ENCODE measurements around the gene CYB561D2. TPM values are rescaled to one million over a fixed set of nuclear protein-coding genes. Genes with fewer than 3 reads are reported as not detected.

Gene CYB561D2
- total RNA-seq, 3 donors from 2014 or later (not counting 1 experiment from before 2014, with no cell fraction given) = 39.6 to 54.0 (median 50.5) TPM

- Histone ChIP-seq H3K27me3 (ENCODE audit: control insufficient read depth, insufficient read depth, low read length) (no peaks in the 10 kb centered on the region), H3K4me3 (ENCODE audit: low read length) (no peak overlapping the region), H3K4me1 (ENCODE audit: control insufficient read depth, insufficient read depth, low read length) (no peaks in the 10 kb centered on the region), H3K36me3 (ENCODE audit: control insufficient read depth, insufficient read depth, low read length) (no peaks in the 10 kb centered on the region), H3K9me3 (ENCODE audit: control insufficient read depth, insufficient read depth, low read length) (no peaks in the 10 kb centered on the region), H3K27ac (ENCODE audit: low read length) (no peak overlapping the region)
- H3K9me3 Mint-ChIP-seq = no peaks in the 10 kb centered on the region
- WGBS (ENCODE audit: insufficient coverage) = 77% methylated on average over 11 of the region's 12 CpGs
- ATAC-seq = no peak
- H3K27me3 Mint-ChIP-seq (ENCODE audit: low read depth in 2 of 2) = no peaks in the 10 kb centered on the region
- no peak overlapping the region for H3K27ac Mint-ChIP-seq
- peaks cover 0 to 18% of the 10 kb centered on the region in 2 donors for H3K4me1 Mint-ChIP-seq
- intact Hi-C loops (cut with micrococcal nuclease) = no loop called here
- no peaks in the 10 kb centered on the region for H3K36me3 Mint-ChIP-seq
- H3K4me3 Mint-ChIP-seq = no peak overlapping the region
- DNase-seq = no peak
- TF ChIP-seq, protein P1, sequence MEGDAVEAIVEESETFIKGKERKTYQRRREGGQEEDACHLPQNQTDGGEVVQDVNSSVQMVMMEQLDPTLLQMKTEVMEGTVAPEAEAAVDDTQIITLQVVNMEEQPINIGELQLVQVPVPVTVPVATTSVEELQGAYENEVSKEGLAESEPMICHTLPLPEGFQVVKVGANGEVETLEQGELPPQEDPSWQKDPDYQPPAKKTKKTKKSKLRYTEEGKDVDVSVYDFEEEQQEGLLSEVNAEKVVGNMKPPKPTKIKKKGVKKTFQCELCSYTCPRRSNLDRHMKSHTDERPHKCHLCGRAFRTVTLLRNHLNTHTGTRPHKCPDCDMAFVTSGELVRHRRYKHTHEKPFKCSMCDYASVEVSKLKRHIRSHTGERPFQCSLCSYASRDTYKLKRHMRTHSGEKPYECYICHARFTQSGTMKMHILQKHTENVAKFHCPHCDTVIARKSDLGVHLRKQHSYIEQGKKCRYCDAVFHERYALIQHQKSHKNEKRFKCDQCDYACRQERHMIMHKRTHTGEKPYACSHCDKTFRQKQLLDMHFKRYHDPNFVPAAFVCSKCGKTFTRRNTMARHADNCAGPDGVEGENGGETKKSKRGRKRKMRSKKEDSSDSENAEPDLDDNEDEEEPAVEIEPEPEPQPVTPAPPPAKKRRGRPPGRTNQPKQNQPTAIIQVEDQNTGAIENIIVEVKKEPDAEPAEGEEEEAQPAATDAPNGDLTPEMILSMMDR (IDR thresholded peaks at IDR 0.05) = no peak
These were observed 22.7 kb downstream of the CYB561D2 start for GRCh38 chr3:50373146-50374051.

- 75% methylated on average over 21 of the region's 22 CpGs for WGBS (ENCODE audit: insufficient coverage)
- intact Hi-C loops (cut with micrococcal nuclease) = no loop called here
- ATAC-seq = no peak
These were observed 23.9 kb downstream of the CYB561D2 start for GRCh38 chr3:50374363-50375257.

DNA sequence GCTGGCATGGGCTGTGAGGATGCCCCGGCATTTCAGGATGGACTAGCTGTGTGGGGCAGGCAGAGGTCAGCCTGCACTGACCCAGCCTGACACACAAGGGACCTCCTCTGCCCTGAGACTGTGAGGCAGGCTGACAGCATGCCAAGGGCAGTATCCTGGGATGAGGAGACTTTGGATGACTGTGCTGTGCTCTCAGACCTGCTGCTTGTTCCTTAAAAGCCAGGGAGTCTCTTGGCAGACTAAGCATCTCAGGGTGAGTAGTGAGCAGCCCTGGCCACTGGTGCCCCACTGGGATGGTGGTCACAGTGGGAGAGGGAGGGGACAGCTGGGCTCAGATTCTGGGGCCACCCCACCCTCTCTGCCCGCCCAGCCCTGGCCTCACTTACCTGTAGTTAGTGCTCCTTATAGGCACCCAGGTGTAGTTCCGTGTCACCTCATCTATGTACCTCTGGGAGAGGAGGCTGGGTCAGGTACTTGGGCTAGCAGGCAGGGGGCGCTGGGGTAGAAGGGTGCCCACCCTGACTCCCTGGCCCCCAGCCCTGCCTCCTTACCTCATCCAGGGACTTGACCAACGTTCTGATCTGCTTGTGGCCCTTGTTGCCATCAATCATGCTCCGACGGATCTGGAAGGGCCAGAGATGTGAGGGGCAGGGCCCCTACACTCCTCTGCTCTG, 24.7 kb downstream of the CYB561D2 start:
- Mint-ChIP-seq H3K9me3 (no peaks in the 10 kb centered on the region), H3K36me3 (no peaks in the 10 kb centered on the region), H3K27me3 (ENCODE audit: low read depth in 2 of 2) (no peaks in the 10 kb centered on the region), H3K4me1 (peaks cover 0 to 19% of the 10 kb centered on the region in 2 donors), H3K4me3 (no peak overlapping the region), H3K27ac (no peak overlapping the region)
- no peaks in the 10 kb centered on the region for H3K4me1 ChIP-seq (ENCODE audit: control insufficient read depth, insufficient read depth, low read length)
- H3K4me3 ChIP-seq (ENCODE audit: low read length) = no peak overlapping the region
- DNase-seq (no peak), ATAC-seq (no peak)
- H3K36me3 ChIP-seq (ENCODE audit: control insufficient read depth, insufficient read depth, low read length) = no peaks in the 10 kb centered on the region
- no peaks in the 10 kb centered on the region for H3K27me3 ChIP-seq (ENCODE audit: control insufficient read depth, insufficient read depth, low read length)
- TF ChIP-seq, protein P1 (IDR thresholded peaks at IDR 0.05) = no peak
- 80% methylated on average over 7 of the region's 7 CpGs for WGBS (ENCODE audit: insufficient coverage)
- no peaks in the 10 kb centered on the region for H3K9me3 ChIP-seq (ENCODE audit: control insufficient read depth, insufficient read depth, low read length)
- intact Hi-C loops (cut with micrococcal nuclease) = no loop called here
- H3K27ac ChIP-seq (ENCODE audit: low read length) = no peak overlapping the region

More at GRCh38 chr3:50374363-50375257, 23.9 kb downstream of the CYB561D2 start:
- Histone ChIP-seq H3K27me3 (ENCODE audit: control insufficient read depth, insufficient read depth, low read length) (no peaks in the 10 kb centered on the region), H3K36me3 (ENCODE audit: control insufficient read depth, insufficient read depth, low read length) (no peaks in the 10 kb centered on the region), H3K27ac (ENCODE audit: low read length) (no peak overlapping the region), H3K9me3 (ENCODE audit: control insufficient read depth, insufficient read depth, low read length) (no peaks in the 10 kb centered on the region), H3K4me3 (ENCODE audit: low read length) (no peak overlapping the region), H3K4me1 (ENCODE audit: control insufficient read depth, insufficient read depth, low read length) (no peaks in the 10 kb centered on the region)
- Mint-ChIP-seq H3K27me3 (ENCODE audit: low read depth in 2 of 2) (no peaks in the 10 kb centered on the region), H3K36me3 (no peaks in the 10 kb centered on the region), H3K9me3 (no peaks in the 10 kb centered on the region), H3K27ac (no peak overlapping the region), H3K4me3 (no peak overlapping the region), H3K4me1 (peaks cover 0 to 19% of the 10 kb centered on the region in 2 donors)
- TF ChIP-seq, protein P1 (IDR thresholded peaks at IDR 0.05) = no peak
- DNase-seq = no peak
